Left cardiac atrium (tissue), 4 donors: ENCODE data around the gene ANAPC5. TPM values are rescaled to one million over a fixed set of nuclear protein-coding genes. Genes with fewer than 3 reads are reported as not detected.
A peak's percentile ranks its signal among the peaks of the same experiment; 100 is the strongest.
"Not testable (repeated sequence)": the region's sequence is repeated elsewhere in the genome, so short reads cannot be mapped to it uniquely, and the experiment has no call there.

Experiments
- ATAC-seq, 2 donors: fragments of 200-7000 bp; cut with Tn5 transposase; one replicate each; pipeline ENCODE4 v1.9.1; 2020; ENCODE audit warnings: mild to moderate bottlenecking in 2 of 2, moderate library complexity in 2 of 2
- DNase-seq: peaks from one replicate; pipeline ENCODE4 v3.0.0-alpha.2; 2020
- intact Hi-C, 2 donors: fragments of 100-400 bp; cut with DNase I; formaldehyde crosslinking; loops; one replicate each; pipeline versions ENCODE4 v1.14.1 to v1.15.1; 2022 to 2023
- total RNA-seq, 2 donors: library from RNA; stranded (reverse); fragmentation: NEBNext Ultra II Directional; extraction: Animal tissue kit (Norgen Biotek cat#: 25700); gene quantifications; one replicate each; pipeline ENCODE4 v1.2.1, GENCODE V29; 2021
- donor health status: DM: no; HTN: yes; CAD: no.
- donor health status: DM: no; HTN: yes; CAD: no; lungs with severe emphysema.
- donor health status: DM: yes; HTN: yes; CAD: no.
- donor health status: Dilated cardiomyopathy.

The ANAPC5 gene
- total RNA-seq, 2 donors from 2014 or later, result 51.9 to 65.0 TPM

DNA sequence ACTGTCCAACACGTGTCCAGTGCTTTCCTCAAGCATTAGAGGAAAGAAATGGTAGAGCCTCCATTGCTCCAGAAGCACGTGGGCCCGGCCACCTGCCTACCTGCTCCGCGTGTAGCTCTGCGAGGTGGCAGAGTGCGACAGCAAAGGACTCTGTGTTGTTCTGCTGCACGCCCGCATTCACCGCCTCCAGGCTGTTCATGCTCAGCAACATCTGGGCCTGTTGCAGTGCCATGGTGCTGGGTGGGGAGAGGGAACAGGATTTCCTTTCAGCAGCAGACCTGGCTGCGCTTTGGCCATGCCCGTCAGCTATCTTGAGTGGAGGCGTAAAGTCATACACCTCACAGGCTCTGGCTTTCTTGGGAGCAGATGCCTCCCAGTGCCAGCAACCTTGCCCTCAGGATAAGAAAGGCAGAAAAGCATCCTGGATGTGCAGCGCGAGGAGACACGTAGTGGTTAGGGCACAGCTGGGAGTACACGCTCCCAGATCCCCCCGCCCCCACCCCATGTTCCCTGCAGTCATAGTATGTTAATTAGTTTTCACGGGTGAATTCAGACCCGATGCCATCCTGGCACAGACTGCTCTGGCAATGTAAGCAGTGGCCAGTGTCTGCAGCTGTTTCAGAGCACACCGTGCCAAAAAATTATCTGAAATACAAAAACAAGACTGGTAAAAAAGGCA lies 25.1 kb downstream of the ANAPC5 start:
- intact Hi-C loops, result no loop called here
- no peak for DNase-seq
- ATAC-seq, result no peak

DNA sequence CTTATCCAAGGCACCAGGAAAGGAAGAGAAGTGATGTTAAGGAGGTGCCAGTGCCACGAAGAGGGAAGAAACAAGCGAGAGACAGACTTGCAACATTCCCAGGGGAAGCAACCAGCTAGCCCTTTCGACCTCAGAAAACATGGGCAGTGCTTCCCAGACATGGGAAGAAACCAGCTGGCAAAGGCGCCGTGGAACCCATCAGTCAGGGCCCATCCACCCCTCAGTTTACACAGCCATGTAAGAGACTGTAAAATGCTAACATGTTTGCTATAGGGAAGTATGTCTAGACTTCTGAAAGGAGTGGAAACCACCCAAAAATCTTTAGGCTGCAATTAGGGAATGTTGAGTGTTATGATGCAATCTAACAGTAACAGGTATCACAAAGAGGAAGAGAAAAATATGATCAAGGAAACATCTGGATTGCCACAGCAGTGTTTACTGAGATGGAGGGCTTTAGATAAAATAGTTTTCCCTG lies 26.3 kb downstream of the ANAPC5 start:
- DNase-seq, result no peak
- no peak for ATAC-seq
- intact Hi-C loops, result no loop called here

DNA sequence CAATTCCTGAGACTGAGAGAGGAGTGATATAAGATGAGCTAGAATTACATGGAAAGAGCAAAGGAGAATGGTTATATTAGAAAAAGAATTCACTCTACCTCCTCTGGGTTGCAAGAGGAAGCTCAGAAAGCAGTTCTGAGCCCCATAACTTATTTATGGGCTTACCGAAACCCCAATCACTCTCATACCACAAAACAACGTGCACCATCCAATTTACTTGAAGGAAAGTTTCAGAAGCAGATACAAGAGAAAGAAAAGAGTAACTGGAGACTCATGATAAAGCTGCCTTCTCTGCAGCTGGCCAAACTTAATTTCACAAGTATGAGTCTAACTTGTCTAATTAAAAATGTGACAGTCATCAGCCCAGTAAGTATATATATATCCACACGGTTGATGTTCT lies 28.3 kb downstream of the ANAPC5 start:
- no peak for ATAC-seq
- no peak for DNase-seq
- intact Hi-C loops, result no loop called here

DNA sequence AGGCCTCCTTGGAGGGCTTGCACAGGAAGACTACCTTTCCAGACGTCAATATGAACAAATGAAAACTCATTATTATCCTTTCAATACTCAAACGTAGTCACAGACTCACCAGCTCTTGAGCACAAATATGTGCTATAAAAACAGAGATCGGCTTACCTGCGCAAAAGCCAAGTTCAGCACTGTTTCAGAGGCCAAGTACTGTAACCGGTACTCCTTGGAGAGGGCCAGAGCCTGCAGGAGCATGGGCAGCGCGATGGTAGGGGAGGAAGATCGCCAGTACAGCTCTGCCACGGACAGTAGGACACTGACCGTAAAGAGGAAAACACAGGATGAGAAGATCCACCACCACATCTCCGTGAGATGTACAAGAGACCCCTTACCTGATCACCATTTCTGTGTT lies 34.1 kb downstream of the ANAPC5 start:
- ATAC-seq (no peak), DNase-seq (no peak)
- intact Hi-C loops, result no loop called here

DNA sequence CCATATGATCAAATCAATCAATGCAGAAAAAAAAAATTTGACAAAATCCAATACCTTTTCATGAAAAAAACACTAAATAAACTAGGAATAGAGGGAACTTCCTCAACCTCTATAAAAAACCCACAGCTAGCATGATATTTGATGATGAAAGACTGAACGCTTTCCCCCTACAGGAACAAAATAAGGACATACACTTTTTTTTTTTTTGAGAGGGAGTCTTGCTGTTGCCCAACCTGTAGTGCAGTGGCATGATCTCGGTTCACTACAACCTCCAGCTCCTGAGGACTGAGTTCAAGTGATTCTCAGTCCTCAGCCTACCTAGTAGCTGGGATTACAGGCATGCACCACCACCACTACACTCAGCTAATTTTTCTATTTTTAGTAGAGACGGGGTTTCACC lies 37.8 kb downstream of the ANAPC5 start:
- intact Hi-C loops, result no loop called here
- DNase-seq, result no peak
- ATAC-seq, result no peak

DNA sequence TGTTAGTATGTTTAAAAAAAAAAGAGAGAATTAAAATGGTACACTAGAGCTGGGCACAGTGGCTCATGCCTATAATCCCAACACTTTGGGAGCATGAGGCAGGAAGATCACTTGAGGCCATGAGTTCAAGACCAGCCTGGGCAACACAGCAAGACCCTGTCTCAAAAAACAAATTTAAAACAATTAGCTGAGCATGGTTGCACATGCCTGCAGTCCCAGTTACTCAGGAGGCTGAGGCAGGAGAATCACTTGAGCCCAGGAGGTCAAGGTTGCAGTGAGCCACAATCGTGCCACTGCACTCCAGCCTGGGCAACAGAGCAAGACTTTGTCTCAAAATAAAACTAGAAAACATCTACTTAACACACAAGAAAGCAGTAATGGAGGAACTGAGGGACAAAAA lies 42.0 kb downstream of the ANAPC5 start:
- DNase-seq, ATAC-seq, intact Hi-C loops: not testable (repeated sequence)

DNA sequence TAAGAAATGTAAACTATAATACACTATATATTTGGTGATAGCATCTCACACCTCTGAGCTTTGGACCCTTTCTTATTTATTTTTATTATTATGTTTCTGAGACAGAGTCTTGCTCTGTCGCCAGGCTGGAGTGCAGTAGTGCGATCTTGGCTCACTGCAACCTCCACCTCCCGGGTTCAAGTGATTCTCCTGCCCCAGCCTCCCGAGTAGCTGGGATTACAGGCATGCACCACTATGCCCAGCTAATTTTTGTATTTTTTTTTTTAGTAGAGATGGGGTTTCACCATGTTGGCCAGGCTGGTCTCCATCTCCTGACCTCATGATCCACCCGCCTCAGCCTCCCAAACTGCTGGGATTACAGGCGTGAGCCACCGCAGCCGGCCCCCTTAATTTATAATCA lies 44.8 kb downstream of the ANAPC5 start:
- DNase-seq, intact Hi-C loops: not testable (repeated sequence)

DNA sequence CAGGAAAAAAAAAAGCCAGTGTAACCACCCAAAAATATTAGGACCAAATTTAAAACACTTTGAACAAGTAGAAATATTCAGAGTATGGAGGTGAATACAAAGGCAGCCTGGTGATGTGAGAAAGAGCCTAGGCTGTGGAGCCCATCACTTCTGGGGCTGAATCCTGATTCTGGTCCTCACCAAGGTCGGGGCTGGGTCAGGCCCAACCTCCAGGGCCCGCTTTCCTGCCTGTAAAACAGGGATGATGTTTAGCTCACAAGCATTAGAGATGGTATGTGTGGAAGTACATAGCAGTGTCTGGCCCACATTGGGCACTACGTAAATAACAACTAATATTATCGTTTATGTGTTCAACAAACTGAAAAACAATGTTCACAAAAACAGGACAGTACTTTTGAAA lies 47.9 kb downstream of the ANAPC5 start:
- no peak for ATAC-seq
- DNase-seq, result no peak
- intact Hi-C loops, result no loop called here

More for the DNA sequence above, 44.8 kb downstream of the ANAPC5 start:
- ATAC-seq, result not testable (repeated sequence)

DNA sequence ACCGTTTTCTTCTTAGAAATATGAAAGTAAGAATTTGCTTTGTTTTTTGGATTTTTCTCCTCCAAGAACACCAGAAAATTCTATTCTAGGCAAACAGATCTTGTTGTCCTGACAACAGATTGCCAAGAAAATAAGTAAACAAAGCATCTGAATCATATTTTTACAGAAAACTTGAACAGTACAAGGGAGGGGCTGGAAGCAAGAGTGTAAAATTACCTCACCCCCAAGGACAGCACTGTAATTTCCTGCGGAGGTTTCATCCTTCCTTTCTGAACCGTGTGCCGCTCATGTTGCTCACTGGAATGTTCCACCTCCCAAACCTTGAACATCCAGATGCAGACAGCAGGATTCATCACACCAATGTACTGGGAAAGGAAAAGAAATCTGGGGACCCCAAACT lies 50.3 kb downstream of the ANAPC5 start:
- intact Hi-C loops, result no loop called here
- ATAC-seq (no peak), DNase-seq (no peak)

DNA sequence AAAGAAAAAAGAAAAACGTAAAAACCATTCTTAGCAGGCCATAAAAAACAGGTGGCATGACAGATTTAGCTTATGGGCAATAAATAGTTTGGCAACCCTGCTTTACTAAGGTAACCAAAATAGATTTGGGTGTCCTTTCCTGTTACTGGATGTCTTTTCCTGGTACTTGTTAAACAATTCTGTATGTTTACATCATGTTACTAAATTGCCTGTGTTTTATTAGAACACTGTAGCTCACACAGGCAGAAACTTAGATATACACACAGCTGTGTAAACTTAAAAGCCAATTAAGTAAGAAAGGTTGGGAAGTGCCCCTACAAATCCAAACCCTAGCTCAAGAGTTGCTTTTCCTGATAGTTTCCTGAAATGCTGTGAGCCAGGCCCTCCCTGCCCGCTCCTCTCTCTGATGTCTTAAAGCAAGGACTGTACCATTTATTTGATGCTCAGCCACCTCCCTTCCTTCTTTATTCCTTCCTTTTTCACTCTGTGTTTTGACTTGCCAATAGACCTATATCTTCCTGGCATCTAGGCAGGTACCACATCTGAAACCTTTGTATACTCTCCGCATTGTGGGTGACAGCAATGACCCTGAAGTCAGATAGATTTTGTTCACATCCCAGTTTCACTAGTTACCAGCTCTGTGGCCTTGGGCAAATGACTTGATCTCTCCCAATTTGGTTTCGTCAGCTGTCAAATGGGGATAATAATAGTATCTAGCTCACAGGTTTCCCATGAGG lies 52.0 kb downstream of the ANAPC5 start:
- no peak for DNase-seq
- intact Hi-C loops, result no loop called here

DNA sequence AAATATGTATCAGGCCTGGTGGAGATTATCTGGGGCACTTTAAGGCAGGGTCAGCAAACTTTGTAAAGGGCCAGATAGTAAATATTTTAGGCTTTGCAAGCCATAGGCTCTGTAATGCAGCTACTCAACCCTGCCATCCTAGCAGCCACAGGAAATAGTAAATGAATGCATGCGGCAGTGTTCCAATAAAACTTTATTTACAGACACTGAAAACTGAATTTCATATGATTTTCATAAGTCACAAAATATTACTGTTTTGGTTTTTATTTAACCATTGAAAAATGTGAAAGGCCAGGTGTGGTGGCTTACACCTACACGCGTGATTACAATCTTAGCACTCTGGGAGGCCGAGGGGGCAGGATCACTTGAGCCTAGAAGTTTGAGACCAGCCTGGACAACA lies 52.5 kb downstream of the ANAPC5 start:
- intact Hi-C loops, result no loop called here
- DNase-seq, result no peak
- no peak for ATAC-seq

More for the DNA sequence above, 52.0 kb downstream of the ANAPC5 start:
- no peak for ATAC-seq

DNA sequence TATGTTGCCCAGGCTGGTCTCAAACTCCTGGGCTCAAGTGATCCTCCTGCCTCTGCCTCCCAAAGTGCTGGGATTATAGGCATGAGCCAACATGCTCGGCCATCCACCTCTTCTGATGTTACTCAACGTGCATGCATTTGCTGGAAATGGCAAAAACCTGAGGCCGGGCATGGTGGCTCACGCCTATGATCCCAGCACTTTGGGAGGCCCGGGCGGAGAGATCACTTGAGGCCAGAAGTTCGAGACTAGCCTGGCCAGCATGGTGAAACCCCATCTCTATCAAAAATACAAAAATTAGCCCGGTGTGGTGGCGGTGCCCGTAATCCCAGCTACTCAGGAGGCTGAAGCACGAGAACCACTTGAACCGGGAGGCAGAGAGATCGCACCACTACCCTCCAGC lies 53.8 kb downstream of the ANAPC5 start:
- DNase-seq, intact Hi-C loops, ATAC-seq: not testable (repeated sequence)

DNA sequence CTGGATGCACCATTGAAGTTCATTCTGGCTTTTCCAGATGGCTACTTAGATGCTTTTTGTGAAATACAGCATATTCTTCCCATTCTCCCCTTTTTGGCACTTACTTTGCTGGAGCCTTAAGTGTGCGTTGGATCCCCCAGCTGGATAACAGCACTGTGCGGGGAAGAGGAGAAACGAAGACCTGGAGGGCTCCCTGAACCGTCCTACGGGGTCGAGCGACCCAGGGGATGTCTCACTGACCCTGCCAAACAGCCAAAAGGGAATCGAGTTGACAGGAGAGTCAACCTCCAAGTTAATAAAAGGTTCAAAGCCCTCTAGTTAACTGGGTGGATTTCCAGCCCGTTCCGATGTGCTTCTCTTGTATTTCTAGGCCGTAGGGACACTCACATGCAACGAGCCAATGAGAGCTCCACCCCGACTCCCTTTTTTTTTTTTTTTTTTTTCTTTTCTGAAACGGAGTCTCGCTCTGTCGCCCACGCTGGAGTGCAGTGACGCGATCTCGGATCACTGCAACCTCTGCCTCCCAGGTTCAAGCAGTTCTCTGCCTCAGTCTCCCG lies 54.7 kb downstream of the ANAPC5 start:
- intact Hi-C loops, result no loop called here
- peak; percentile 15 to 39 for ATAC-seq
- DNase-seq, result peak; percentile 45

DNA sequence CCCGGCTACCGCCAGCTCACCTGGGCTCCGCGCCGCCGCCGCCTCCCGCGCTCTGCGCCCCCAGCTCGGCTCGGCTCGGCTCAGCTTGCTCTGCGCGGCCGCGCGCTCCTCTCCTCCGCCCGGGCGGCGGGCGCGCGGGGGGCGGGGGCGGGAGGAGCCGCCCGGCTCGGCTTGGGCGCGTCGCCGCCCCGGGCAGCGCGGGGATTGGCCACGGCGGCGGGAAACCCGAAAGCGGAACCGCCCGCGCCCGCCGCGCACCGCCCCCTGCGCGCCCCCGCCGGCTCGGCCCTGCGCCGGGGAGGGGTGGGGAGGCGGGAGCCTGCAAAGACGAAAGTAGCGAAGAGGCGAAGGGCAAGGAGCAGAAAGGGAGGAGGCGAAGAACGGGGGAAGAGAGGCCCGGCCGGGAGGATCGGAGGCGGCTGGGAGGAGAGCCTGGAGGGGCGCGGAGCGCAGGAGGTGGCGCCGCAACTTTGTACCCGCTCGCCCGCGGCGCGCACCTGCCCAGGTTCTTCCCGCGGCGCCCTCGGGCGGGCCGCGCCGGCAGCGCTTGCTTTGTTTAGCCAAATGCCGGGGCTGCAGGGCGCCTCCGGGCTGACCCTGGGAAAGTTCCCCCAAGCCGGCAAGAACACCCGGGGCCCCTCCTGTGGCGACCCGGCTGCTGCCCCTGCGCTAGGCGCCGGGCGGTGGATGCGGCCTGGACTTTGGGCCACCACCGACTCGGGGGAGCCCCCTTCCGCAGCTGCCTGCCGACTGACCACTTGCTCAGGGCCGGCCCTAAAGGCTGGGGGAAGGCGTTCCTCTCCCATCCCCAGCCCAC lies 55.4 kb downstream of the ANAPC5 start, which contains the start of gene CAMKK2:
TSS of gene CAMKK2 (minus strand) at position 92 of the 817 bp plus-strand sequence. CDS start 22,183 bp downstream, outside the sequence.
- peak; percentile 95 to 97 for ATAC-seq
- intact Hi-C loops, result no loop called here
- DNase-seq, result peak; percentile 88

DNA sequence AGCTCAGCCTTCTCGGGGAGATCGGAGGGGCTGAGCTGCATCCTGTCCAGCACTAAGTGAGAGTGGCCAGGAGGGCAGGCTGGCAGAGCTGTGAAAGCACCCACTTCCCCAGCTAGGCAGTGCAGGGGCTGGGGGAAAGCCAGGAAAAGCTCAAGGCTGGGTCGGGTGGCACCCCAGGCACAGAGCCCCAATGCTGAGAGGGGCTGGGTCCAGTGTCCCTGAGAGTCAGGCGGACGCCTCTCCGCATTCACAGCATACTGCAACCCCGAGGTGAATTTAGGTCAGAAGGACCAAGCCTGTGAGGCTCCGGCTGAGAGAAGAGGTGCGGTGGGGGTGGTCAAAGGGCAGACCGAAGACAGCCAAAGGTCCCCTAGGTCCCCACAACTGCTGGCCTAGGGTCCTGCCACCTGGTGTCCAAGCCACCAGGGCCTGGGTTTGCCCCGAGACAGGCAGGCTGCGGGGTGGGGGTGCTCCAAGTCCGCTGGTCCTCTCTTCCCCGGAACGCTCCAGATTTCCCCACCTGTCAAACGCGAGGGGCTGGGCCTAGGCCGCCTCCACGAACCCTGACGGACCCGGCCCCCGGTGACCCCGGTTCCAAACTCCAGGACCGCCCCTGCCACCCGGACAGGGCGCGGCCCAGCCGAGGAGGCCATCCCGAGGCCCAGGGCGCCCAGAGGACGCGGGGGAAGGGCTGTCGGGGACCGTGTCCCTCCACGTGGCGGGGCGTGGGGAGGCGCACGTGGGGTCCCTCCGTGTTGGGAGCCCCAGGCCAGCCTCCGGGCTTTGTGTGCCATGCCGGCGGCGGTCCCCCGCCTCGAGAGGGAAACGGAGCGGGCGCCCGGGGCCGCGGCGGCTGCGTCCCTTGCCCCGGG lies 56.2 kb downstream of the ANAPC5 start:
- peak; percentile 12 to 38 for ATAC-seq

DNA sequence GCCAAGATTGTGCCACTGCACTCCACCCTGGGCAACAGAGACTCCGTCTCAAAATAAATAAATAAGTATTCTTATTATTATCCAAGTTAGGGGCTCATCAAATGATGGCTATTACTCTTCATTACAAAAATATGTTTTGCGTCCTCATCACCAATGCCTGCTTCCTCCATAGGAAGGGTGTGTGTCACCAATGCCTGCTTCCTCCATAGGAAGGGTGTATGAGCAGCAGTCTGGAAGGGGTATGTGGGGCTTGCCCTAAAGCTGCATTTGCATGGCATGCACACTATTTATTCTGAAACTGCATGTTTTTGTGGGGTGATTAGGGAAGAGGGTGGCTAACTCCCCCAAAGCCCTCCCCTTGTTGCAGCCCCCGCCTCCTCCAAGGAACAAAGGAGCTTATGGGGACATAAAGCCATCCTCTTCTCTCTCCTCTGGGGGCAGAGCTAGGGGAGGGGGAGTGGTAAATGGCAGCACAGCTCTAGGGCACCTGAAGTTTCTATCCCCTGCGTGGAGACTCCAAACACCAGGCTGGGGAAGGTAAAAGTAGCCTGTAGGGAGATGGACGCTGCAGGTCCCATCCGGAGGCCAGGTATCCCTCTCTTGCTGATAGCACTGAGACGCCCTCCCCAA lies 57.0 kb downstream of the ANAPC5 start:
- DNase-seq (no peak), ATAC-seq (no peak)
- intact Hi-C loops, result no loop called here

More for the DNA sequence above, 56.2 kb downstream of the ANAPC5 start:
- intact Hi-C loops, result no loop called here
- DNase-seq, result peak; percentile 23

DNA sequence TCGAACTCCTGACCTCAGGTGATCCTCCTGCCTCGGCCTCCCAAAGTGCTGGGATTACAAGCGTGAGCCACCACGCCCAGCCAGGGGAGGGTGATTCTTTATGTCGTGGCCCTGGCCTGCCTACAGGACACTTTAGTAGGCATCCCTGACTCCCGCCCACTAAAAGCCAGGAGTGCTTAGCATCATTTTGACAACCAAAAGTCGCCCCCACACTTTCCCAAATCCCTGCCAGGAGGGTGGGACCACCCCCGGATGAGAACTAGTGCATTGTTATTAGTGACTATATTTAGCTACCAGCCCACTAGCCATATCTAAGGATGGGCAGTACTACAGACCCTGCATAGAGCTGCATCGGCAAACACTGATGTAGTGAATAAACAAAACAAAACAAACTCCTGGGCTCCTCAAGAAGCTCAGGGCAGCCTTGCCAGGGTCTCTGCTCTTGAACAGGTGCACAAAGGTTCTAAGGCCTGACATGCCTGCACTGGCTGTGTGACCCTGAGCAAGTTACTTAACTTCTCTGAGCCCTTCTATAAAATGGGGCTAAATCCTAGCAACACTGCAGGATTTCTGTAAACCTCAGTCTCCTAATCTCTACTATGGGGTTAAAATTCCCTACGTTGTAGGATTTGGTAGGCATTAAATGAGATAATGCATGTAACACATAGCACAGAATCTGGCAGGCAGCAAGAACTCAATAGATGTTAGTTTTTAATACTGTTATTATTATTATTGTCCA lies 57.9 kb downstream of the ANAPC5 start:
- intact Hi-C loops, result no loop called here
- no peak for DNase-seq
- ATAC-seq, result no peak
